HEK293 (cell line): Measurements from ENCODE around the gene NTSR2.
"Not testable (repeated sequence)": the region's sequence is repeated elsewhere in the genome, so short reads cannot be mapped to it uniquely, and the experiment has no call there.

Source experiments
- CTCF ChIA-PET: fragments of 350-600 bp; formaldehyde crosslinking; extraction: SDS; loops from one replicate; lab custom pipeline; 2021; ENCODE audit warnings: antibody characterized with exemption; lab: Yijun Ruan, JAX
- POLR2A ChIA-PET: fragments of 300-600 bp; formaldehyde crosslinking; extraction: SDS; loops from one replicate; lab custom pipeline; 2020; ENCODE audit warnings: antibody characterized with exemption, inconsistent platforms; lab: Yijun Ruan, JAX
- H3K27ac ChIP-seq: fragments of 200-500 bp; sonication (Bioruptor generic); 2 replicates; pipeline ENCODE4 v1.5.1; 2014; ENCODE audit warnings: low read depth, low read length, control low read depth, inconsistent platforms; ENCODE audit errors: extremely low read depth
- H3K36me3 ChIP-seq, 2 experiments: fragments of 200-500 bp in 1 of 2; sonication (Bioruptor generic) in 1 of 2; 1 replicate in 1 of 2; 2 replicates in 1 of 2; pipeline ENCODE4 v1.5.1; 2014 to 2017; ENCODE audit warnings: inconsistent platforms in 2 of 2, low read length in 2 of 2; ENCODE audit not compliant: control insufficient read depth in 2 of 2, insufficient read depth in 1 of 2
- H3K4me1 ChIP-seq: fragments of 200-500 bp; sonication (Bioruptor generic); 2 replicates; pipeline ENCODE4 v1.5.1; 2014; ENCODE audit warnings: mild to moderate bottlenecking, low read length, inconsistent platforms; ENCODE audit not compliant: control insufficient read depth, insufficient read depth
- H3K4me3 ChIP-seq: 2 replicates; pipeline ENCODE4 v1.5.1; 2011; ENCODE audit warnings: low read depth, mild to moderate bottlenecking, control low read depth, low read length, moderate library complexity
- H3K9me3 ChIP-seq: fragments of 200-500 bp; sonication (Bioruptor generic); 2 replicates; pipeline ENCODE4 v1.5.1; 2014; ENCODE audit warnings: low read depth, low read length, inconsistent platforms; ENCODE audit not compliant: control insufficient read depth, insufficient read depth
- GLIS1 ChIP-seq: fragments of 450-650 bp; formaldehyde crosslinking; IDR thresholded peaks from 2 replicates; pipeline ENCODE4 v1.5.1; 2016; ENCODE audit warnings: missing biosample characterization, missing genetic modification characterization
- SETDB1 ChIP-seq: IDR thresholded peaks from one replicate; pipeline ENCODE4 v1.6.1; 2017; ENCODE audit warnings: mild to moderate bottlenecking, low read length, moderate library complexity, mixed read lengths; ENCODE audit not compliant: insufficient read length
- TRIM28 ChIP-seq: IDR thresholded peaks from 2 replicates; pipeline ENCODE4 v1.6.1; 2011; ENCODE audit warnings: low read length, control low read depth, borderline replicate concordance
- ZBTB26 ChIP-seq: fragments of 450-650 bp; formaldehyde crosslinking; optimal IDR thresholded peaks from 2 replicates; pipeline ENCODE3; 2016; ENCODE audit warnings: missing biosample characterization, mild to moderate bottlenecking, missing genetic modification characterization
- ZNF132 ChIP-seq: fragments of 450-650 bp; formaldehyde crosslinking; IDR thresholded peaks from 2 replicates; pipeline ENCODE4 v1.5.1; 2017; ENCODE audit warnings: missing biosample characterization, missing genetic modification characterization, borderline replicate concordance
- ZNF16 ChIP-seq: fragments of 450-650 bp; formaldehyde crosslinking; IDR thresholded peaks from 2 replicates; pipeline ENCODE4 v1.5.1; 2016; ENCODE audit warnings: low read depth, missing biosample characterization, missing genetic modification characterization
- ZNF18 ChIP-seq: fragments of 450-650 bp; formaldehyde crosslinking; IDR thresholded peaks from 2 replicates; pipeline ENCODE4 v1.5.1; 2016; ENCODE audit warnings: missing biosample characterization, missing genetic modification characterization
- ZNF184 ChIP-seq: fragments of 450-650 bp; IDR thresholded peaks from 2 replicates; pipeline ENCODE4 v1.5.1; 2018; ENCODE audit warnings: missing biosample characterization, mild to moderate bottlenecking, missing genetic modification characterization
- ZNF202 ChIP-seq: fragments of 450-650 bp; formaldehyde crosslinking; IDR thresholded peaks from 2 replicates; pipeline ENCODE4 v1.5.1; 2016; ENCODE audit warnings: missing biosample characterization, missing genetic modification characterization, borderline replicate concordance
- ZNF211 ChIP-seq: fragments of 450-650 bp; formaldehyde crosslinking; IDR thresholded peaks from 2 replicates; pipeline ENCODE4 v1.5.1; 2016; ENCODE audit warnings: low read depth, missing biosample characterization, missing genetic modification characterization
- ZNF221 ChIP-seq: fragments of 450-650 bp; formaldehyde crosslinking; IDR thresholded peaks from 2 replicates; pipeline ENCODE4 v1.5.1; 2017; ENCODE audit warnings: missing biosample characterization, missing genetic modification characterization, borderline replicate concordance
- ZNF335 ChIP-seq: fragments of 450-650 bp; formaldehyde crosslinking; conservative IDR thresholded peaks from 2 replicates; pipeline ENCODE4 v1.5.1; 2016; ENCODE audit warnings: missing biosample characterization, missing genetic modification characterization
- ZNF404 ChIP-seq: fragments of 450-650 bp; formaldehyde crosslinking; IDR thresholded peaks from 2 replicates; pipeline ENCODE4 v1.5.1; 2017; ENCODE audit warnings: missing biosample characterization, missing genetic modification characterization
- ZNF488 ChIP-seq: fragments of 450-650 bp; formaldehyde crosslinking; IDR thresholded peaks from 2 replicates; pipeline ENCODE4 v1.5.1; 2016; ENCODE audit warnings: missing biosample characterization, missing genetic modification characterization
- ZNF639 ChIP-seq: fragments of 450-650 bp; formaldehyde crosslinking; IDR thresholded peaks from 2 replicates; pipeline ENCODE4 v1.5.1; 2016; ENCODE audit warnings: missing biosample characterization, missing genetic modification characterization
- ZNF776 ChIP-seq: fragments of 450-650 bp; formaldehyde crosslinking; IDR thresholded peaks from 2 replicates; pipeline ENCODE4 v1.5.0; 2017; ENCODE audit warnings: missing biosample characterization, missing genetic modification characterization, borderline replicate concordance
- TF ChIP-seq, protein P1 (sequence below): fragments of 450-650 bp; formaldehyde crosslinking; IDR thresholded peaks from 2 replicates; pipeline ENCODE4 v1.5.1; 2016; ENCODE audit warnings: missing biosample characterization, missing genetic modification characterization

NTSR2 gene

DNA sequence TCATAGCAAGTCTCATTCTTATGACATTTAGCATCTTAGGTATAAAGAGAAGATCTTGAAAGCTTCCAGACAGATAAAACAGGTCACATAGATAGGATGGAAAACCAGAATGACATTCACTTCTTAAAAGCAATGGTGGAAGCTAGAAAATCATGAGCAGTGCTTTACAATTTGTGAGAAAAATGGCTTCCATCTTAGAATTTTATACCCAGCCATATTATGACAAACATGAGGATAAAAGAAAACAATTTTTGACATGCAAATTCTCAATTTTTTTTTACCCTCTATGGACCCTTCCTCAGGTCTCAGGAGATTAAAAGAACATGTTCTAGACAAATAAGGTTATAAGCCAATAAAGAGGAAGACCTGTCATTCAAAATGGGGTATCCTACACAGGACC lies 7.1 kb downstream of the NTSR2 start:
- POLR2A ChIA-PET = no interaction called here
- Histone ChIP-seq H3K9me3 (no peaks in the 10 kb centered on the region; the same call in 1 of the 2 replicates), H3K27ac (no peak overlapping the region), H3K4me1 (no peaks in the 10 kb centered on the region; the same call in 1 of the 2 replicates), H3K4me3 (no peak overlapping the region), H3K36me3 (no peaks in the 10 kb centered on the region)
- CTCF ChIA-PET = interaction anchor here (0.8 to 5.3 kb wide), 3 partner anchors 14 to 850 kb away, joined by 3 to 32 read pairs (median 3); partner anchors contain the start of gene PDIA6
- no peak for TF ChIP-seq ZNF211 (tag by site-specific recombination)
- peak; percentile 80 for TF ChIP-seq SETDB1
- TF ChIP-seq, all 188 proteins: peak for 1

GRCh38 chr2:11661891-11662435 lies 8.0 kb downstream of the NTSR2 start:
- Histone ChIP-seq H3K4me3 (no peak overlapping the region), H3K9me3 (no peaks in the 10 kb centered on the region; the same call in 1 of the 2 replicates), H3K36me3 (no peaks in the 10 kb centered on the region), H3K27ac (no peak overlapping the region), H3K4me1 (no peaks in the 10 kb centered on the region; the same call in 1 of the 2 replicates)
- POLR2A ChIA-PET = no interaction called here
- CTCF ChIA-PET = no interaction called here
- no peak for TF ChIP-seq GLIS1

DNA sequence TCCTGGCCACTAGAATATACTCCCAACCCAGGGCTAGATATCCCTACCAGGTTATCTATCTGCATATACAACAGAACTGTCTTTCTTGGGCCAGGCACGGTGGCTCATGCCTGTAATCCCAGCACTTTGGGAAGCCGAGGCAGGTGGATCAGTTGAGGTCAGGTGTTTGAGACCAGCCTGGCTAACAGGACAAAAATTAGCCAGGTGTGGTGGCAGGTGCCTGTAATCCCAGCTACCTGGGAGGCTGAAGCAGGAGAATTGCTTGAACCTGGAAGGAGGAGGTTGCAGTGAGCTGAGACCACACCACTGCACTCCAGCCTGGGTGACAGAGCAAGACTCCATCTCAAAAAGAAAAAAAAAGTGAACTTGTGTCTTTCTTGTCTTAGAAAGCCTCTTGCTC lies 9.6 kb downstream of the NTSR2 start:
- CTCF ChIA-PET = not testable (repeated sequence)

GRCh38 chr2:11659851-11660250 lies 10.1 kb downstream of the NTSR2 start:
- H3K4me3 ChIP-seq = no peak overlapping the region
- ChIA-PET CTCF (no interaction called here), POLR2A (no interaction called here)
- H3K27ac ChIP-seq = no peak overlapping the region
- no peaks in the 10 kb centered on the region; the same call in 1 of the 2 replicates for H3K4me1 ChIP-seq
- no peaks in the 10 kb centered on the region for H3K36me3 ChIP-seq
- TF ChIP-seq ZNF132 (tag by site-specific recombination) (no peak), TRIM28 (peak; percentile 93; the same call in 1 of the 2 replicates), ZNF776 (tag by site-specific recombination) (no peak), SETDB1 (peak; percentile 40)
- H3K9me3 ChIP-seq = no peaks in the 10 kb centered on the region; the same call in 1 of the 2 replicates

More for the DNA sequence above, 9.6 kb downstream of the NTSR2 start:
- H3K4me1 ChIP-seq, H3K9me3 ChIP-seq, H3K36me3 ChIP-seq, POLR2A ChIA-PET, H3K4me3 ChIP-seq, H3K27ac ChIP-seq: not testable (repeated sequence)

DNA sequence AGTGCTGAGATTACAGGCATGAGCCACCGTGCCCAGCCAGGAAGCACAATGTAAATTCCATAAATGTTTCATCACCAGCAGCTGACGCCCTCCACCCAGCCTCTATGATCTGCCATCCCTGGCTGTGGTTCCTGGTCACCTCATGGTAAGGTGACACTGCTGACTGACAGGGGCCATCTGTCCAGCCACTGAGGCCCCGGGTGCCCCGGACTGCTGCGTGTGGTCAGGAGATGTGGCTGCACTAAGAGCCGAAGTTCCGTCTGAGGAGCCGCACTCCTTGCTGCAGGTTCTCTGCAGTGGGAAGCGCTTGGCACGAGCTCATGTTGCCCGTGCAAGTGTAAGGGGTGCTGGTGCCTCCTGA lies 10.9 kb downstream of the NTSR2 start:
- CTCF ChIA-PET = interaction anchor here (0.6 to 0.9 kb wide), 2 partner anchors 12 to 76 kb away, joined by 3 read pairs; no protein-coding TSS in a partner anchor
- Histone ChIP-seq H3K4me3 (no peak overlapping the region), H3K9me3 (no peaks in the 10 kb centered on the region; the same call in 1 of the 2 replicates), H3K27ac (no peak overlapping the region), H3K4me1 (no peaks in the 10 kb centered on the region; the same call in 1 of the 2 replicates), H3K36me3 (no peaks in the 10 kb centered on the region)
- POLR2A ChIA-PET = no interaction called here
- TF ChIP-seq ZBTB26 (no peak), ZNF184 (tag by site-specific recombination) (no peak), ZNF221 (tag by site-specific recombination) (no peak), ZNF202 (tag by site-specific recombination) (no peak), ZNF404 (tag by site-specific recombination) (no peak), ZNF16 (tag by site-specific recombination) (no peak), ZNF335 (tag by site-specific recombination) (no peak), ZNF639 (tag by site-specific recombination) (no peak), ZNF18 (no peak), ZNF488 (no peak)
- TF ChIP-seq, protein P1, sequence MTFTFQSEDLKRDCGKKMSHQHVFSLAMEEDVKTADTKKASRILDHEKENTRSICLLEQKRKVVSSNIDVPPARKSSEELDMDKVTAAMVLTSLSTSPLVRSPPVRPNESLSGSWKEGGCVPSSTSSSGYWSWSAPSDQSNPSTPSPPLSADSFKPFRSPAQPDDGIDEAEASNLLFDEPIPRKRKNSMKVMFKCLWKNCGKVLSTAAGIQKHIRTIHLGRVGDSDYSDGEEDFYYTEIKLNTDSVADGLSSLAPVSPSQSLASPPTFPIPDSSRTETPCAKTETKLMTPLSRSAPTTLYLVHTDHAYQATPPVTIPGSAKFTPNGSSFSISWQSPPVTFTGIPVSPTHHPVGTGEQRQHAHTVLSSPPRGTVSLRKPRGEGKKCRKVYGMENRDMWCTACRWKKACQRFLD = no peak
